ENCODE data around the gene ETS1. TPM values are rescaled to one million over a fixed set of nuclear protein-coding genes. Genes with fewer than 3 reads are reported as not detected.
"Not testable (repeated sequence)": the region's sequence is repeated elsewhere in the genome, so short reads cannot be mapped to it uniquely, and the experiment has no call there.

ETS1 gene
- total RNA-seq, 1 donor from 2014 or later, result 45.6 TPM

DNA sequence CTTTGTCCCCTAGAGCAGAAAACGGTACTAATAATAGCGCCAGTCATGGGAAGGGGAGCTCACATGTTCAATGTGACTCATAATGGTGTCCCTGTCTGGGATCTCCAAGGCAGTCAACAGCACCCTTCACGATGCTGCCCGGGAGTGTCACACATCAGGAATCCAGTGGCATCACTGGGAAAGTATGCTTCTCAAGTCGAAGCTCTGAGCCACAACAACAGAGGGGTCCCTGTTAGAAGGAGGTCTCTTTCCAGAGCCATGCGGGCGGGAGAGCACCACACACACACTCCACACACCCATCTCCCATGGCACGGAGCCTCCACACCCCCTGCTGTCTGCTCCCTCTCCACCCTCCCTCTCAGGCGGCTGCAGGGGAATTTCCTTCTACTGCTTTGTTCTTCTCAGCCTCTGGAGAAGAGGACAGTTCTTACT, 119.7 kb downstream of the ETS1 start:
- intact Hi-C loops (cut with DNase I), result loop anchor here (10.0 kb wide), 1 partner anchor 173 kb away; no protein-coding TSS in a partner anchor
- ATAC-seq (ENCODE audit: poor library complexity) (peak; percentile 23), DNase-seq (peak; percentile 54)

DNA sequence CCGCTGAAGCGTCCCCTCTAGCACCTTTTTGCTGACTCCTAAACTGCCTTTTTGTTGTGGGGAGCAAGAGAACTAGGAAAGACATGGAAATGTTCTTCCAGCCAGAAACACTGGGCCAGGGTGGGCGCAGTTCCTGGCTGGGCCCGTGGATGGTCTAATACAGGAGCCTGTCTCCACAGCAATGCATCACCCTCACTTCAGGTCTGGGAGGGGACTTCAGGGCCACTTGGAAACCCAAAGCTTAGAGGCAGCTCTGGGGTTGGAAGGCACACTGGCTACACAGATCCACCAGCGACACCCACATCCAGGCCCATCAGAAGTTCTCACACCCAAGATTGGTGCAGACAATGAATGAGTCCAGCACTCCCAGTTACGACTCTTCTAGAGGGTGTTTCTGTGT, 120.3 kb downstream of the ETS1 start:
- ATAC-seq (ENCODE audit: poor library complexity) (peak; percentile 6), DNase-seq (no peak)
- intact Hi-C loops (cut with DNase I), result loop anchor here (10.0 kb wide), 1 partner anchor 172 kb away; no protein-coding TSS in a partner anchor

DNA sequence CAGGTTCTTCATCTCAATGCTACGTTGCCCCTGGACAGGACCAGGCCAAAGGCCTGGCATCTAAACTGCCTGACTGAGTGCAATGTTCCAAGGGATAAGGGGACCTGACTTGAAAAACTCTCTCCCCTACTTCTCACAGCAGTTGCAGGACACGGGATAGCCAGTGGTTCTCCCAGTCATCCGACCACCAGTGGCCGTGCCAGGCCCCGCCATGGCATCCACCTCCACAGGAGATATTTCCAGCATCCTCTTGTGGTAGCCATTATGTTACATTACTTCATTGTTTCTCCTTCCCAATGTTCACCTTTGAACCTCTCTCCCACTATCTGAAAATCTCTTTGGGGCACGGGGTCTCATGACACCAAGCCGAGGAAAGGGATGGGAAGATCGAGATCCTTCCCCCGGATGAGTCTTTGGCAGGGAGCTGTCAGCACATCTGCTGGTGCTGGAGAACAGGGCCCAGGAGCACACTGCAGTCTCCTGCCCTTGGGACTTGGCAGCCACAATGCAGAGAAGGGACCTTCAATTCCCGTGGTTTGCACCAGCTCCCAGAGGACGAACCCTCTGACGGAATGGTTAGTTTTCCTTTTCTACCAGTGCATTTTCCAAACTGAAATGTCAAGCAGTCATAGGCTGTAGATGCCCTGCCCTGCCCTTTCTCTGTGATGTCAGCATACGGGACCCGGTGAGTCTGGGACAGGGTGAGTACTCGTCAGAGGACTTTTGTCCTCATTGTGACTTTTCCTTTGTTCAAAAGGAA, 121.2 kb downstream of the ETS1 start:
- ATAC-seq (ENCODE audit: poor library complexity), result peak; percentile 80
- intact Hi-C loops (cut with DNase I), result loop anchor here (10.0 kb wide), 1 partner anchor 171 kb away; no protein-coding TSS in a partner anchor
- DNase-seq, result peak; percentile 57

DNA sequence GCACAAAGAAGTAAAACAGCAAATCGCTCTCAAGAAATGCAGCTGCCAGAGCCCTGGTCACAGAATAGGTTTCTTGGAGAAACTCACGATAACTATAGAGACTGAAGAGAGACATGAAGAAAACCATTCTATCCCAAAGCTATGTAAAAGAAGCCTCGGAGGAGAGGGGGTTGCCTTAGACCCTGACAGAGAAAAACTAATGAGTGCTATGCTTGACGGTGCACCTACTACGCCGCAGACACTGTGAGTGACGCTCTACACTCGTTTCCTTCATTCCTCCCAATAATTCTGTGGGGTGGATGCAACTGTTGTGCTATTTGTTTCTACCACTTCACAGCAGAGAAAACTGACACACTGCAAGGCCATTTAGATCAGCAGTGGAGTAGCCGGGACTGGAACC, 121.8 kb downstream of the ETS1 start:
- ATAC-seq (ENCODE audit: poor library complexity), result no peak
- intact Hi-C loops (cut with DNase I), result loop anchor here (10.0 kb wide), 1 partner anchor 171 kb away; no protein-coding TSS in a partner anchor
- DNase-seq, result no peak

DNA sequence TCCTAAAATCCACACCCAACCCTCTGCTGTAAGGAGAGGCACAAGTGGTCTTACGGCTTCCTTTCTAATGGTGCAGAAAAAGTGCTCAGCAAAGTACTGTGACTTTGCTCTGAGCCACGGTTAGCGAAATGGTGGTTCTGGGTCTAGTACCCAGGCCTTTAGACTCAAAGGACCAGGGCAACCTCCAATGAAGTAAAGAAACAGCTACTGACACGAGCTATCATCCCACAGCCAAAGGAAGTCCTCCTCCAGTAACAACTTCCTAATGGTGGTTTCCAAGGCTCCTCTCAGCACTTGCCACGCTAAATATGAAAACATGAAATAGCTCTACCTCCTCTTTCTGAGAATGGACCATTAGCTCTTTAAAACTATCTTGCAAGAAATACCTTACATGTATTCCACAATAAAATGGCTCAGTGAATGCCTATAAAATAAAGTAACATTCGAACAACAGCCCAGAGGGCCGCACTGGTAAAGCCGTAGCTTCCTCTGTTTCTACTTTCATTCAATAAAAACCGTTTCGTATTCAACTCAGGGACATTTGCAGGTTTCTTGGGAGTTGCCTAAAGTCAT, 122.4 kb downstream of the ETS1 start:
- no peak for DNase-seq
- ATAC-seq (ENCODE audit: poor library complexity), result no peak
- intact Hi-C loops (cut with DNase I), result loop anchor here (10.0 kb wide), 1 partner anchor 170 kb away; no protein-coding TSS in a partner anchor

DNA sequence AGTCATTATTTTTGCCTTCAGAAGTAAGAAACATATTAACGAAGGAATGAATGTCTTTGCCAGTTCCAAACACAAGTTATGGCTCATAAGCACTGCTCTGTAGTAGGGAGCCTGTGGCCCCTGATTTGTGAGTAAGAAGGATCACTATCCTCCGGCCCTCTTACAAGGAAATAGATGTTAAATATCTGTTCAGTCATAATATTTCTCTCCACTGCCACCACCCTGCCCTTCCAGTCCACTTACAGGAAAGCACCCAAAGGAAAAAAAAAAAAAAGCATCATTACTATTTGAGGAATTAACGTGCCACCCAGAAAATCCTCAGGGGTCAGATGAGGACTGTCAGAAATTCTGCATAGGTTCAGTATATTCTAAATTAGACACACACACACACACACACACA, 123.4 kb downstream of the ETS1 start:
- intact Hi-C loops (cut with DNase I), result loop anchor here (10.0 kb wide), 1 partner anchor 169 kb away; no protein-coding TSS in a partner anchor

DNA sequence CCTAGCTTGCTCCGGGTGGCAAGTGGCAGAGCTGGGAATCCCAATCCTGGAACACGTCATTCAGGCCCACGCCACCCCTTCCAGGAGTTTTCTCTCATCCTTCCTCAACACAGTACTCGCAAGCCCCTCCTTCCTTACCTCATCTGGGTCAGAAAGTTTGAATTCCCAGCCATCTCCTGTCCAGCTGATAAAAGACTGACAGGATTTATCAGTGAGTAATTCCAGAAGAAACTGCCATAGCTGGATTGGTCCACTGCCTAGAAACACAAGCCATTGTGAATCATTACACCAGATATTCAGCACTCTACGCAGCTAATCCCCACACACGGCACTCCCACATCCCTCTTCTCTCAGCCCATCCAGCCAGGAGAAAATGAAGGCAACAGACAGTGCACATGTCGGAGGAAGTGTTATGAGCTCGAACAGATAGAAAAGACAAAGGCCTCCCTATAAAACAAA, 124.0 kb downstream of the ETS1 start:
- intact Hi-C loops (cut with DNase I), result loop anchor here (10.0 kb wide), 1 partner anchor 169 kb away; no protein-coding TSS in a partner anchor
- ATAC-seq (ENCODE audit: poor library complexity) (peak; percentile 70), DNase-seq (peak; percentile 47)

More for the DNA sequence above, 123.4 kb downstream of the ETS1 start:
- ATAC-seq (ENCODE audit: poor library complexity) (no peak), DNase-seq (no peak)

DNA sequence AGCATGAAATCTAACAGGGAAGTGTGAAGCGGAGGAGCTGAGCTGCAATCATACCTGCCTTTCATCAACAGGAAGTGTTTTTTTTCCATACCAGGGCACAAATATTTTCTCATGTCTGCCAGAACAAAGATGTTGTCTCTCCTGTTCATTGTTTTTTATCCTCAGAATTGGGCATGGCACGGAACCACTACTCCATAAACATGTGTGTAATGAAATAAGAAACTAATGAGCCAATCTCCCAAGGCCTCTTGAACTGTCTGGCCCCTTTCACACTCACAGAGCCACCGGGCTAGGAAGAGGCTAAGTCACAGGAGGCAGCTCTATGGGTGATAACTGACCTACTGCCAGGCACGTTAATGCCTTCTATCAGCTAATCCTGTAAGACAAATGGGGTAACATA, 124.4 kb downstream of the ETS1 start:
- ATAC-seq (ENCODE audit: poor library complexity), result no peak
- DNase-seq, result no peak
- intact Hi-C loops (cut with DNase I), result loop anchor here (10.0 kb wide), 1 partner anchor 168 kb away; no protein-coding TSS in a partner anchor

DNA sequence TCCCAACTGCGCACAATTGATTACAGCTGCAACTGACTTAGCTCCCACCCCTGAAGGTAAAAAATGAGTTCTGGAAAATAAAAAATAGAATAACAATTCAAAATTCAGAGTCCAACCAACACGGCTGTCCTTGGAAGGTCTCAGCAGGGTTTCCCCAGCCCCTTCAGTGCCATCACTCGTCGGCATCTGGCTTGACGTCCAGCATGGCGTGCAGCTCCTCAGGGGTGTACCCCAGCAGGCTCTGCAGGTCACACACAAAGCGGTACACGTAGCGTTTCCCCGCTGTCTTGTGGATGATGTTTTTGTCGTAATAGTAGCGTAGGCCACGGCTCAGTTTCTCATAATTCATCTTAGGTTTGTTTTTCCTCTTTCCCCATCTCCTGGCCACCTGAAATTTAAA, 125.2 kb downstream of the ETS1 start:
- ATAC-seq (ENCODE audit: poor library complexity) (no peak), DNase-seq (peak; percentile 35)
- intact Hi-C loops (cut with DNase I), result loop anchor here (10.0 kb wide), 1 partner anchor 167 kb away; no protein-coding TSS in a partner anchor

DNA sequence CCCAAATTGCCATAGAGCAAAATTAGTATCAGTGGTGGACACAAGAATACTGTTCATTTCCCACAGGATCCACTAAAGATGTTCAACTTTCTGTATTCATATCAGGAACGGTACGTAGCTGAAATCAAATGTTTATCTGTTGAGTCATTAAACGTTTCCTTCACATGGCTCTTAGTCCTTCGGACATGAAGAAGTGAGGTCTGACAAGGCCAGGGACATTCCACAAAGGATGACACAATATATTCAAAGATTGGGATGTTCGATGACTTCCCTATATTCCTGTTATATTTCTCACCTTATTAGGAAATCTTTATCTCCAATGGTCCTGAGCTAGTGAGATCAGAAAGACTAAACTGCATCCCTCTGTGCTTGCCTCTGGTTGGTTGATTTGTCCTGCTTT, 129.0 kb downstream of the ETS1 start:
- intact Hi-C loops (cut with DNase I), result no loop called here
- no peak for DNase-seq
- ATAC-seq (ENCODE audit: poor library complexity), result no peak

DNA sequence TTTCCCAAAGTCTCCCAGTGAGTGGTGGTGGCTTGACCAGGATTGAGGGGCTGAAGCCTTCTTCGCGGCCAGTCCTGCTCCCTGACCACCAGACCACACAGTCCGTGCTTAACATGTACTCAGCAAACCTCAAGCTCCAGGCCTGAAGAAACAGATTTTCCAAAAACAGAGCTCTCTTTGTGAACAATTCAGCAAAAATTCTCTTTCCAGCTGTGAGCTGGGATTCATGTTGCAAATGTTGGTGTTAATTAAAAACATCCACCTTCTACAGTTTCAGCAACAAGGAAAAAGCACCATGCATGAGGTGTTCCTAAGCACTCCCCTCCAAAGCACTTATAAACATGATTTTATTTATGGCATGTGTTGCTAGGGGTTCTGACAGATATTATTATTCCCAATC, 129.5 kb downstream of the ETS1 start:
- ATAC-seq (ENCODE audit: poor library complexity) (no peak), DNase-seq (no peak)
- intact Hi-C loops (cut with DNase I), result no loop called here

DNA sequence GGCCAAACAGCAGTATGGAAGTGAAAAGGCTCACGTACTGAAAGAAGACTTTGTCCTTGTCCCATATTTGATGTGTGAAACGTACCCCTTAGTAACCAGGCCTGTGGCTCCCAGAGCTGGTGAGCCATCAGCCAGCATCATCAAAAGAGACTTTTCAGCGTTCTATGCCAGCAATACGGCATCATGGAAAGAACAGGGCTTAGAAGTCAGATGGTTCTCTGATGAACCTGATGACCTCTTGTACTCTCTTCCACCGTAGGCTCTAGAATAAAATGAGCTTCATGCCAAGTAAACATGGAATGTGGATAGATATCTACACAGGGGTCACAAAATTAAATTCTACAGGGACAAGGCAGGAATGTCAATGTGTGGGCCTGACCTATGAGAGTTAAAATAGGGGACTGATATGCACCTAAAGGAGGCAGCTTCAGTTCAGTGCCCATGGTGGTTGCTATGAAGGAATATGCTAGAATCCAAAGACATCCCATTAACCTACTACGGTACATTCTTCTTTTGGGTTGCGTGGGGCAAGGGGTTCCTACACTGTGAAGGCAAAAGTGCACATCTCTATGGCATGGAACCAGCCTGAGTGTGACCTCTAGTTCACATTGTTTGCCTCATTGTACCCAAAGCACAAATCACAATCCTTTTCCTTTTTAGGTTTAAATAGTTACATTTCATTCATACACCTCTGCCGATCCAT, 130.6 kb downstream of the ETS1 start:
- intact Hi-C loops (cut with DNase I), result no loop called here
- DNase-seq (no peak), ATAC-seq (ENCODE audit: poor library complexity) (peak; percentile 11)

DNA sequence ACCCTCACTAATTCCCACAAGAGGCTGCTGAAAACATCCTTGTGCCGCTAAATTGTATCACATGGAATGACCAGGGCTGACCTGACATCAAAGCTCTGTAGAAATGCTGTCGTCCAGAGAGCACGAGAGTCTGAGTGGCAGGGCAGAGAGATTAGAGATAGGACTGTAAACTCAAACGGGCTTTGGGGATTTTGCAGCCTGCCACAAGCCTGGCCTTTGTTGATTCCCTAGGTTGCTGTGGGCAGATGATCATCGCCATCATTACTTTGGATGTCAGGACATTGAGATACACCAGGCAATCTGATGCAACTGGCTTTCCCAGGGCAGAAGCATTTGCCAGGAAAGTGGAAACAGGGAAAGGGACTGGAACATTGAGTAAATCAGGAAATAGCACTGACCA, 131.6 kb downstream of the ETS1 start:
- DNase-seq (no peak), ATAC-seq (ENCODE audit: poor library complexity) (peak; percentile 19)
- intact Hi-C loops (cut with DNase I), result no loop called here

DNA sequence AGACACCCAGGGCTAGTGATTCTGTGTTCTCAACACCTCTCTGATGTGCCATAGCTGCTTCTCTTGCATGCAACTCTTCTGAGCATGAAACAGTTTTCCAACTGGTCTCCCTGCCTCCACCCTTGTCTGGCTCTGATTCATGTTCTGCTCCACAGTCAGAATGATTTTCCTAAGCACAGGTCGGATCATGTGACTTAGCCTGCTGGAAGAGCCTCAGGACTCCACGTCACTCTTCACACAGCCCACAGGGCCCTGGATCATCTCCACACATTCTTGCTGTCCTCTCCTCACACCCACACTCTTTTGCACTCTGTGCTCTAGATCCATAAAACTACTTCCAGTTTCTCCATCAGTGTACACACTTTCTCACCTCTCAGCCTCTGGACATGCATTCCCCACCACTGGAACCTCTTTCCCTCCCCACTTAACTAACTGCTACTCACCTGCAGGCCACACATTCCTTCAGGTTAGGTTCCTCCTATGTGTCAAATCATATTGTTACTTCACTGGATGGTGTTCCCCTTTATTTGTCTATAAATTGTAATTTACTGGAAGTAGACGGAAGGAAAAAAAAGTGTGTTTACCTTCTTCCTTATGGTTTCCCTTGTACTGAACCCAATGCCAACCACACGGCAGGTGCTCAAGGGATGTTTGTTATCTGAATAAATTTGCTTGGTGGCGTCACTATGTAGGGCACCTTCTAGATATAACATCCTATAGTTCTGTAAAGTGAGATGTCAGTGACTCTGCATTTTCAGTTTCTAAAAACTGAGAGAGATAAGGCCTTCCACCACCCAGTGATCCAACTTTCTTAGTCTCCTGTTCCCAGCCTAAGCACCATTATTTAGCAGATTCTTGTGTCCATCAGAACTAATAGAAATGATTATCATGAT, 133.7 kb downstream of the ETS1 start:
- intact Hi-C loops (cut with DNase I), result no loop called here
- ATAC-seq (ENCODE audit: poor library complexity) (peak; percentile 74), DNase-seq (peak; percentile 64)

DNA sequence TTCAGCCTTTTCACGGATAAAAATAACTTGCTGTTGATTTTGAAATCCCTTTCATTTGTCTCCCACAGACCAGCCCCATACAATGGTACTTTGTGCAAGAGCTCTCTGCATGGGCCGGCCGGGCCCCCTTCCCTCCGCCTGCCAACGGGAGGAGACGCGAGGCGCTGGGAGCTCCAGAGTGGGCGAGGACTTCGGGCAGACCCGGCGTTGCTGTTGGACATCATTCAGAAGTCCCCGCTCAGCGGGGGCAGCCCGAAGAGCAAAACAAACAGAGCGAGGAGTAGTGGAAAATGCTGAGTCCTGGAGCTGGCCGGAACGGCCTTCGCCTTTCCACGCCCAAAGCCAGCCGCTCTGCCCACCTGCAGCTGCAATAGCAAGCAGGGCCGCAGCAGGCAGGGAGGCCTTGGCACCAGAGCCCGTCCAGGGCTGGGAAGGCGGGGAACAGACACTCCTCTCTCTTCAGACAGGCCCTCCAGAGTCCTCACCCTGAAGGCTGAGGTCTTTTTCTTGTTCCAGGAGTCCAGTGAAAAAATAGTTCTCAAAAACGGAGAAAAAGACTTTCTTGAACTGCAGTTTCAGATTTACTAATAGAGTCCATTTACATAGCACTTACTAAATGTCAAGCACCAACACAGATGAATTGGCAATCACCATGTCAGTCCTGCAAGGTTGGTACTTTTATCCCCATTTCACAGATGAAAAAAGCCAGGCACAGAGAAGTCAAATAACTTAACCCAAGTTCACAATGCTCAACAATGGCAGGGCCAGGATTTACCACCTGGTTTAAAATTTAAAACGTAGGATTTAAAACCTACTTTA, 135.5 kb downstream of the ETS1 start:
- peak; percentile 81 for DNase-seq
- ATAC-seq (ENCODE audit: poor library complexity), result peak; percentile 74
- intact Hi-C loops (cut with DNase I), result no loop called here

DNA sequence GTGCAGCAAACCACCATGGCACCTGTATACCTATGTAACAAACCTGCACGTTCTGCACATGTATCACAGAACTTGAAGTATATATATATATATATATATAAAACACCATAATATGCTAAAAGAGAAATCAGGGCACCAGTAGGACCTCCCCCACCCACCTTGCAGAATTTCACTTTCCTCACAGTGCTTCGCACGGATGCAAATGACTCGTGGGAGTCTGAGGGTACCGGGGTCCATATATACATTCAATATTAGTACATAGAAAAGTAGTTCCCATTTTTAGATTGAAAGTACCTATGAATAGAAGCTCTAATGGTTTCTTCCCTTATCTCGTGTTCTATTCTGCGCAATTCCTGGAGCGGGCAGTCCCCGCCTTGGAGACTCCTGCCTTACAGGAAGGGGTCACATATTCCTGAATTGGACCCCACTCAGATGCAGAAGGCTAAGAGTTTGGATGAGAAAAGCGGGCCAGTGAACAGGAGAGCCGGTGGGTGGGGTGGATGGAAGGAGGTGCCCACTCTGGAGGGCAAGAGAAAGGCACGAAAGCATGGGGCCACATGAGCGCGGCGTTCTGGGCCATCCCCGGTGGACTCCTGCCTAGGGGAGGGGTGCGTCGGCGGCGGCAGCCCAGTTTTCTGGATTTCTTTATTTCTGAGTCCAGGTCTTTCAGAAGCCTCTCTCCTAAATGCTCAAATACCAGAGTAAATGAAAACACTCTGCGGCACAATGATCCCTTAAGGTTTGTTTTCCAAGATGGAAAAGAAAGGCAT, 136.3 kb downstream of the ETS1 start:
- intact Hi-C loops (cut with DNase I), result no loop called here

DNA sequence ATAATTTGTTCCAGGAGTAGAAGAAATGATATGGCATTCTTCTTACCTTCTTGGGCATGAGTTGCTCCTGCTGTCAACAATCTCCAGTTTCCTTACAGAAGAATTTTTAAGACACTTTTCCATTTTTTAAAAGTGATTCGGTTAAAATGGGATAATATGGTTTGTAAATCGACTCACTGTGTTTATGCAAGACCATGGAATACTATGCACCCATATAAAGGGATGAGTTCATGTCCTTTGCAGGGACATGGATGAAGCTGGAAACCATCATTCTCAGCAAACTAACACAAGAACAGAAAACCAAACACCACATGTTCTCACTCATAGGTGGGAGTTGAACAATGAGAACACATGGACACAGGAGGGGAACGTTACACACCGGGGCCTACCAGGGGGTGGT, 136.9 kb downstream of the ETS1 start:
- not testable (repeated sequence) for ATAC-seq (ENCODE audit: poor library complexity)

More for the DNA sequence above, 136.3 kb downstream of the ETS1 start:
- no peak for DNase-seq
- ATAC-seq (ENCODE audit: poor library complexity), result no peak

More for the DNA sequence above, 136.9 kb downstream of the ETS1 start:
- intact Hi-C loops (cut with DNase I); DNase-seq: not testable (repeated sequence)

Data from Right ventricle myocardium superior (tissue), 1 donor.